Erythroblast (primary cell): ENCODE results near the gene NMT1.

Experiments used
- GATA1 ChIP-seq: IDR thresholded peaks from 2 replicates; pipeline ENCODE4 v1.6.1; 2011; ENCODE audit warnings: low read depth, mild to moderate bottlenecking, control low read depth, low read length, moderate library complexity
- POLR2A ChIP-seq: IDR thresholded peaks from 2 replicates; pipeline ENCODE4 v1.6.1; 2011; ENCODE audit warnings: mild to moderate bottlenecking, low read length

DNA sequence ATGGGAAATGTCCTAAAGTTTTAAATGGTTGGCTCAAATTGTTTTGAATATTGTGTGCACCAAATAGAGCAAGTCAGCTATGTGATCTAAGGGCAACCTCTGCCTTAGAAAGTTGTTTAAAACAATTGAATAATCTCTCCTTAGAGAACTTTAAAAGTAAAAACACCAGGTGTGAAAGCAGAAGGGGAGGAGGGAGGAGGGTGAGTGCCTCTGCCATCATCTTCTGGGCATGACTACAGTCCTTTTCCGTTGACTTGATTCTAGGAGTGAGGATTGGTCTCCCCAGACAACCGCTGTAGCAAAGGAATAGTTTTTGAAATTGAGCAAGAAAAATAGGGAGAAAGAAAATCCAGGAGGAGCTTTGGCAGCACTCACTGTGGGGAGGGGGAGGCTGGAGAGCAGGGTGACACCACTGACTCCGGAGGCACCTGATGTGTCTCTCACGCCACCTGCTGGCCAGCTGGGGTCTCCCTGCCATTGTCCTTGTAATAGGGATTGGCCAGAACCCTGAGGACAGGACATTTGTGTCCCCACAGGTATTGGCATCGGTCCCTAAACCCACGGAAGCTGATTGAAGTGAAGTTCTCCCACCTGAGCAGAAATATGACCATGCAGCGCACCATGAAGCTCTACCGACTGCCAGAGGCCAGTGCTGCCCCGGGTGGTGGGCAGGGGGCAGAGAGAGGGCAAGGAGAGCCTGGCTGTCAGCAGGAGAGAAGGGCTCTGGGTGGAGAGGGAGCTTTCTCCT lies 37.9 kb downstream of the NMT1 start:
- TF ChIP-seq POLR2A (no peak), GATA1 (no peak)
